Measurements from ENCODE around the gene MAP3K2. TPM values are rescaled to one million over a fixed set of nuclear protein-coding genes. Genes with fewer than 3 reads are reported as not detected.
A peak's percentile ranks its signal among the peaks of the same experiment; 100 is the strongest.

MAP3K2 gene
- total and polyA plus RNA-seq, 2 of the 8 experiments (the other 6 are each of a cell fraction or from before 2014, with no cell fraction given) = 2.0 to 23.2 TPM

- TF ChIP-seq SIX5 (IDR thresholded peaks at IDR 0.05; ENCODE audit: low read depth, low read length) (no peak), CREB1 (IDR thresholded peaks at IDR 0.05) (0 out of 2 replicates have a peak, but pooled peaks have one; percentile 10), TBP (IDR thresholded peaks at IDR 0.05; ENCODE audit: low read depth, low read length) (peak; percentile 82), CHD1 (IDR thresholded peaks at IDR 0.05; ENCODE audit: low read depth, low read length) (no peak), KDM1A (IDR thresholded peaks at IDR 0.05; ENCODE audit: borderline replicate concordance, low read length) (no peak), MAFK (IDR thresholded peaks at IDR 0.05; ENCODE audit: low read depth, low read length) (no peak), BRCA1 (IDR thresholded peaks at IDR 0.05; ENCODE audit: low read depth, low read length) (no peak), SP1 (IDR thresholded peaks at IDR 0.05; ENCODE audit: low read depth, low read length) (no peak), SP2 (IDR thresholded peaks at IDR 0.05; ENCODE audit: low read length) (peak; percentile 9; the same call in 1 of the 2 replicates), EZH2 (IDR thresholded peaks at IDR 0.05; ENCODE audit: low read depth, low read length, severe bottlenecking) (no peak), RAD21 (IDR thresholded peaks at IDR 0.05 in 1 of 2, conservative IDR thresholded peaks at IDR 0.05 in 1 of 2; ENCODE audit: low read depth in 2 of 2, low read length in 2 of 2) (no peak; a peak in 1 of 4 replicates), EGR1 (IDR thresholded peaks at IDR 0.05; ENCODE audit: borderline replicate concordance, low read depth, low read length) (no peak), SAP30 (IDR thresholded peaks at IDR 0.05; ENCODE audit: insufficient read depth, insufficient replicate concordance, low read length) (no peak), EP300 (IDR thresholded peaks at IDR 0.05; ENCODE audit: borderline replicate concordance in 1 of 2, low read depth in 2 of 2, low read length in 2 of 2) (no peak), TAF7 (optimal IDR thresholded peaks at IDR 0.05; ENCODE audit: borderline replicate concordance, low read depth, low read length) (peak; percentile 62), SP4 (IDR thresholded peaks at IDR 0.05; ENCODE audit: low read length) (no peak), E2F6 (IDR thresholded peaks at IDR 0.05) (peak; percentile 33; the same call in 1 of the 2 replicates), KDM5A (IDR thresholded peaks at IDR 0.05; ENCODE audit: low read length) (no peak), CEBPB (IDR thresholded peaks at IDR 0.05; ENCODE audit: low read depth, low read length) (no peak), RNF2 (IDR thresholded peaks at IDR 0.05; ENCODE audit: borderline replicate concordance, low read depth, low read length, missing control alignments, poor library complexity, severe bottlenecking) (no peak), KDM4A (IDR thresholded peaks at IDR 0.05; ENCODE audit: low read depth, low read length, severe bottlenecking) (peak; percentile 76)
Measured at GRCh38 chr2:127293748-127294562, 93.8 kb downstream of the MAP3K2 start, which contains the start of gene ERCC3 (continued).
